HEK293 (cell line): ENCODE data around the gene PDYN.

Experiments used
- CTCF ChIA-PET: fragments of 350-600 bp; formaldehyde crosslinking; extraction: SDS; loops from one replicate; lab custom pipeline; 2021; ENCODE audit warnings: antibody characterized with exemption; lab: Yijun Ruan, JAX
- POLR2A ChIA-PET: fragments of 300-600 bp; formaldehyde crosslinking; extraction: SDS; loops from one replicate; lab custom pipeline; 2020; ENCODE audit warnings: antibody characterized with exemption, inconsistent platforms; lab: Yijun Ruan, JAX
- H3K27ac ChIP-seq: fragments of 200-500 bp; sonication (Bioruptor generic); 2 replicates; pipeline ENCODE4 v1.5.1; 2014; ENCODE audit warnings: low read depth, low read length, control low read depth, inconsistent platforms; ENCODE audit errors: extremely low read depth
- H3K36me3 ChIP-seq, 2 experiments: fragments of 200-500 bp in 1 of 2; sonication (Bioruptor generic) in 1 of 2; 1 replicate in 1 of 2; 2 replicates in 1 of 2; pipeline ENCODE4 v1.5.1; 2014 to 2017; ENCODE audit warnings: inconsistent platforms in 2 of 2, low read length in 2 of 2; ENCODE audit not compliant: control insufficient read depth in 2 of 2, insufficient read depth in 1 of 2
- H3K4me1 ChIP-seq: fragments of 200-500 bp; sonication (Bioruptor generic); 2 replicates; pipeline ENCODE4 v1.5.1; 2014; ENCODE audit warnings: mild to moderate bottlenecking, low read length, inconsistent platforms; ENCODE audit not compliant: control insufficient read depth, insufficient read depth
- H3K4me3 ChIP-seq: 2 replicates; pipeline ENCODE4 v1.5.1; 2011; ENCODE audit warnings: low read depth, mild to moderate bottlenecking, control low read depth, low read length, moderate library complexity
- H3K9me3 ChIP-seq: fragments of 200-500 bp; sonication (Bioruptor generic); 2 replicates; pipeline ENCODE4 v1.5.1; 2014; ENCODE audit warnings: low read depth, low read length, inconsistent platforms; ENCODE audit not compliant: control insufficient read depth, insufficient read depth
- FEZF1 ChIP-seq: fragments of 450-650 bp; formaldehyde crosslinking; IDR thresholded peaks from 2 replicates; pipeline ENCODE4 v1.5.1; 2016; ENCODE audit warnings: missing biosample characterization, missing genetic modification characterization
- KLF8 ChIP-seq: fragments of 450-650 bp; formaldehyde crosslinking; IDR thresholded peaks from 2 replicates; pipeline ENCODE4 v1.5.1; 2016; ENCODE audit warnings: missing biosample characterization, missing genetic modification characterization
- REST ChIP-seq: fragments of 450-650 bp; formaldehyde crosslinking; IDR thresholded peaks from 2 replicates; pipeline ENCODE4 v1.5.1; 2016; ENCODE audit warnings: missing biosample characterization, missing genetic modification characterization
- SCRT2 ChIP-seq: fragments of 450-650 bp; formaldehyde crosslinking; IDR thresholded peaks from 2 replicates; pipeline ENCODE4 v1.5.1; 2016; ENCODE audit warnings: missing biosample characterization, missing genetic modification characterization
- SP7 ChIP-seq: fragments of 450-650 bp; formaldehyde crosslinking; IDR thresholded peaks from 2 replicates; pipeline ENCODE4 v1.5.1; 2016; ENCODE audit warnings: missing biosample characterization, missing genetic modification characterization
- WT1 ChIP-seq: fragments of 450-650 bp; formaldehyde crosslinking; IDR thresholded peaks from 2 replicates; pipeline ENCODE4 v1.5.1; 2016; ENCODE audit warnings: missing biosample characterization, missing genetic modification characterization
- ZBTB6 ChIP-seq: fragments of 450-650 bp; formaldehyde crosslinking; IDR thresholded peaks from 2 replicates; pipeline ENCODE4 v1.5.1; 2017; ENCODE audit warnings: missing biosample characterization, missing genetic modification characterization
- ZNF112 ChIP-seq: fragments of 450-650 bp; formaldehyde crosslinking; IDR thresholded peaks from 2 replicates; pipeline ENCODE4 v1.5.0; 2017; ENCODE audit warnings: missing biosample characterization, missing genetic modification characterization
- ZNF23 ChIP-seq: fragments of 450-650 bp; formaldehyde crosslinking; IDR thresholded peaks from 2 replicates; pipeline ENCODE4 v1.5.1; 2016; ENCODE audit warnings: missing biosample characterization, missing genetic modification characterization, borderline replicate concordance
- ZNF26 ChIP-seq: fragments of 450-650 bp; formaldehyde crosslinking; IDR thresholded peaks from 2 replicates; pipeline ENCODE4 v1.5.1; 2016; ENCODE audit warnings: missing biosample characterization, missing genetic modification characterization
- ZNF311 ChIP-seq: fragments of 450-650 bp; formaldehyde crosslinking; IDR thresholded peaks from 2 replicates; pipeline ENCODE4 v1.5.1; 2017; ENCODE audit warnings: missing biosample characterization, missing genetic modification characterization, borderline replicate concordance
- ZNF514 ChIP-seq: fragments of 450-650 bp; formaldehyde crosslinking; IDR thresholded peaks from 2 replicates; pipeline ENCODE4 v1.5.1; 2016; ENCODE audit warnings: missing biosample characterization, missing genetic modification characterization
- ZNF558 ChIP-seq: fragments of 450-650 bp; formaldehyde crosslinking; IDR thresholded peaks from 2 replicates; pipeline ENCODE4 v1.5.1; 2016; ENCODE audit warnings: missing biosample characterization, missing genetic modification characterization
- ZNF571 ChIP-seq: fragments of 450-650 bp; formaldehyde crosslinking; IDR thresholded peaks from 2 replicates; pipeline ENCODE4 v1.5.0; 2017; ENCODE audit warnings: missing biosample characterization, missing genetic modification characterization
- ZNF677 ChIP-seq: fragments of 450-650 bp; IDR thresholded peaks from 2 replicates; pipeline ENCODE4 v1.5.0; 2018; ENCODE audit warnings: missing biosample characterization, mild to moderate bottlenecking, missing genetic modification characterization, moderate library complexity
- ZNF785 ChIP-seq: fragments of 450-650 bp; formaldehyde crosslinking; IDR thresholded peaks from 2 replicates; pipeline ENCODE4 v1.5.1; 2016; ENCODE audit warnings: missing biosample characterization, missing genetic modification characterization

Gene PDYN

GRCh38 chr20:1987826-1988225 lies 6.0 kb downstream of the PDYN start (continued):
- no peak for TF ChIP-seq ZNF26 (tag by site-specific recombination)
- TF ChIP-seq KLF8 (tag by site-specific recombination) = no peak
- no peak for TF ChIP-seq ZNF571
- TF ChIP-seq SP7 (tag by site-specific recombination) = no peak

GRCh38 chr20:1983301-1983700 lies 10.6 kb downstream of the PDYN start:
- no peak overlapping the region for H3K4me3 ChIP-seq
- no peaks in the 10 kb centered on the region for H3K9me3 ChIP-seq
- CTCF ChIA-PET = interaction anchor here (0.6 to 1.2 kb wide), 4 partner anchors 23 to 470 kb away, joined by 3 to 5 read pairs (median 4); no protein-coding TSS in a partner anchor
- no peak for TF ChIP-seq ZNF558
- peak; percentile 17; the same call in 1 of the 2 replicates for TF ChIP-seq SCRT2 (tag by site-specific recombination)
- no peak for TF ChIP-seq ZNF23 (tag by site-specific recombination)
- H3K36me3 ChIP-seq = no peaks in the 10 kb centered on the region
- no peak overlapping the region for H3K27ac ChIP-seq
- POLR2A ChIA-PET = no interaction called here
- H3K4me1 ChIP-seq = no peaks in the 10 kb centered on the region

GRCh38 chr20:1982686-1983085 lies 11.2 kb downstream of the PDYN start:
- H3K4me3 ChIP-seq = no peak overlapping the region
- TF ChIP-seq ZNF677 (tag by site-specific recombination) (no peak), WT1 (tag by site-specific recombination) (no peak), FEZF1 (no peak), ZNF514 (tag by site-specific recombination) (no peak), ZNF112 (tag by site-specific recombination) (no peak)
- no peaks in the 10 kb centered on the region for H3K9me3 ChIP-seq
- no peaks in the 10 kb centered on the region for H3K4me1 ChIP-seq
- POLR2A ChIA-PET = no interaction called here
- CTCF ChIA-PET = interaction anchor here (0.6 to 1.2 kb wide), 2 partner anchors 24 to 471 kb away, joined by 4 to 5 read pairs; no protein-coding TSS in a partner anchor
- H3K27ac ChIP-seq = no peak overlapping the region
- H3K36me3 ChIP-seq = no peaks in the 10 kb centered on the region

- ChIA-PET CTCF (interaction anchor here (0.7 to 1.4 kb wide), 2 partner anchors 27 to 191 kb away, joined by 3 read pairs; no protein-coding TSS in a partner anchor), POLR2A (no interaction called here)
- H3K4me3 ChIP-seq = no peak overlapping the region
- H3K27ac ChIP-seq = no peak overlapping the region
- H3K9me3 ChIP-seq = no peaks in the 10 kb centered on the region
- no peak for TF ChIP-seq ZBTB6 (tag by site-specific recombination)
- TF ChIP-seq ZNF785 = no peak
- no peak for TF ChIP-seq ZNF311
- peak; percentile 93 for TF ChIP-seq REST (tag by site-specific recombination)
- no peaks in the 10 kb centered on the region for H3K4me1 ChIP-seq
- no peaks in the 10 kb centered on the region for H3K36me3 ChIP-seq
Measured at GRCh38 chr20:1979106-1979778, 14.6 kb downstream of the PDYN start.
